Hippocampal formation (tissue), 2 donors: Measurements from ENCODE around the gene LGALS12.
"Not testable (repeated sequence)": the region's sequence is repeated elsewhere in the genome, so short reads cannot be mapped to it uniquely, and the experiment has no call there.

ENCODE experiments used
- DNase-seq, 2 donors: peaks; one replicate each; lab custom pipeline; 2025; lab: John Stamatoyannopoulos, UW

The LGALS12 gene

GRCh38 chr11:63504933-63505586 lies 824 bp upstream of the LGALS12 start:
- peak in 1 of 2 donors; percentile 30 for DNase-seq

- no peak for DNase-seq
Observed at GRCh38 chr11:63506876-63507275, 992 bp downstream of the LGALS12 start.

GRCh38 chr11:63507511-63507910 lies 1.6 kb downstream of the LGALS12 start:
- no peak for DNase-seq

GRCh38 chr11:63508009-63508408 lies 2.1 kb downstream of the LGALS12 start:
- DNase-seq: peak; percentile 75 to 88

GRCh38 chr11:63508745-63509144 lies 2.9 kb downstream of the LGALS12 start:
- no peak for DNase-seq

GRCh38 chr11:63510360-63511047 lies 4.6 kb downstream of the LGALS12 start:
- peak; percentile 84 to 95 for DNase-seq

- DNase-seq: no peak
Observed at GRCh38 chr11:63511048-63511748, 5.3 kb downstream of the LGALS12 start.

- no peak for DNase-seq
Observed at GRCh38 chr11:63512816-63513215, 6.9 kb downstream of the LGALS12 start.

GRCh38 chr11:63516109-63516508 lies 10.2 kb downstream of the LGALS12 start:
- DNase-seq: no peak

GRCh38 chr11:63517156-63517555 lies 11.3 kb downstream of the LGALS12 start:
- DNase-seq: no peak

- DNase-seq: no peak
Observed at GRCh38 chr11:63518548-63518947, 12.7 kb downstream of the LGALS12 start.

GRCh38 chr11:63520606-63521170 lies 14.8 kb downstream of the LGALS12 start:
- DNase-seq: no peak

GRCh38 chr11:63521896-63522295 lies 16.0 kb downstream of the LGALS12 start:
- no peak for DNase-seq

GRCh38 chr11:63523151-63523550 lies 17.3 kb downstream of the LGALS12 start:
- no peak for DNase-seq

GRCh38 chr11:63527667-63528066 lies 21.8 kb downstream of the LGALS12 start:
- DNase-seq: no peak

- not testable (repeated sequence) for DNase-seq
Observed at GRCh38 chr11:63528156-63528555, 22.3 kb downstream of the LGALS12 start.

GRCh38 chr11:63528729-63529278 lies 22.9 kb downstream of the LGALS12 start:
- DNase-seq: not testable (repeated sequence)

GRCh38 chr11:63529373-63529772 lies 23.5 kb downstream of the LGALS12 start:
- DNase-seq: not testable (repeated sequence)

- peak; percentile 40 to 77 for DNase-seq
Observed at GRCh38 chr11:63530021-63530420, 24.1 kb downstream of the LGALS12 start.

GRCh38 chr11:63531074-63531792 lies 25.3 kb downstream of the LGALS12 start:
- not testable (repeated sequence) for DNase-seq

GRCh38 chr11:63532117-63532516 lies 26.2 kb downstream of the LGALS12 start:
- DNase-seq: no peak
